Measurements from ENCODE around the gene CCR9. TPM values are rescaled to one million over a fixed set of nuclear protein-coding genes. Genes with fewer than 3 reads are reported as not detected.

CCR9 gene
- total RNA-seq, 4 donors from 2014 or later: 0.17 TPM; not detected in 3

DNA sequence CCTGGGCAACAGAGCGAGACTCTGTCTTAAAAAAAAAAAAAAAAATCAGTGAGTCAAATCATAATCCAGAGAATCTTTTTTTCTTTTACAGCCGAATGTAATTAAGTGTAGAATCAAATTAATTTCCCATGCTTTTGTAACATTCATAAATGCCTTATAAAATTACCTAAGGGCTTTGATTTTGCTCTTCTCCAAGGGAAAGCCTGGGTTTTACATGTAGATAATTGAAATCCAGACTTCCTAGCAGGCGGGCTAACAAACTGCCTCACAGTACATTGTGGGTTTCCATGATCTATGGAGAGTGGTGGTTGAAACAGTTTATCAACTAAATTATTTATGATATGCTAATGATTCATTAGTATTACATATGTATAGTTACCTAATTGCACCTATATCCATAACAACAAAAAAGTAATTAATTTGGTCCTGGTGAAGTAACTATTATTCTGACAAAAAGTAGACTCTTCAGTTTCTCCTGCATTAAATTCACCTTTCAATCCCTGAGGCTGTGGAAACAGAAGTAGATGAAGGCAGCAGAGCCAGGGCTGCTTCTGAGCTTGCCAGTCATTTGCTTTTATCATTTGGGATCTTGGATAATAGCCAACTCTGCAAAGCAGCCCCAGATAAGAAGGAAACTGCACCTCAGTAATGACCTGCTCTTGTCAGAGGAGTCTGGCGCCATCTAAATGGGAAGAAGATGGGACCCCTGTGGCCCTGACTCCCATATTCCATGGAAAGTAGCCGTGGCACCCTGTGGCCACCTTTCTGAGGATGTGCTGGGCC lies 9.5 kb downstream of the CCR9 start:
- Histone ChIP-seq H3K9me3 (no peaks in the 10 kb centered on the region), H3K4me1 (peaks cover 0 to 17% (median 16%) of the 10 kb centered on the region in 4 donors), H3K27ac (replicated peaks in 1 of 4) (no peak overlapping the region), H3K4me3 (no peak overlapping the region), H3K27me3 (no peaks in the 10 kb centered on the region), H3K36me3 (no peaks in the 10 kb centered on the region)
- WGBS: 95% methylated on average over 5 of the region's 5 CpGs
- intact Hi-C loops (cut with DNase I): no loop called here
- TF ChIP-seq POLR2A (IDR thresholded peaks at IDR 0.05; ENCODE audit: low read depth) (no peak), CTCF (IDR thresholded peaks at IDR 0.05) (no peak), POLR2AphosphoS5 (IDR thresholded peaks at IDR 0.05) (no peak), EP300 (IDR thresholded peaks at IDR 0.05) (no peak)
- no peak for DNase-seq (ENCODE audit: extremely low spot score)

DNA sequence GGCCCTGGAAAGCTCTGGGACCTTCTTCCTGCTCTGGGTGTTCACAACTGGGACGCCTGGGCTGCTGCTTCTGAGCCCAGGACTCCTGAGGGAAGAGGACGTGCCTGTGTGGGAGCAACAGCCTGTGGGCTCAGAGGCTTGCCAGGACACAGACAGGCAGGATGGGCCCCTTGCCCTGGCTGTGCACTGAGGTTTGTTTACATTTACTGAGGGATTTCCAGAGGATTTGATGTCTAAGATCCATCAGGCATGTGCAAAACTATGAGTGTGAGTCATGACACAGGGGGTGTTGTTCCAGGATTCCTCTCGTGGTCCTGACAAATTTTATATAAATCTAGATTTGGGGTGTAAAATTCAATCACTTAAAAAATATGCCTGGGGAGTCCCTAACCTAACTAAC lies 10.6 kb downstream of the CCR9 start:
- Histone ChIP-seq H3K9me3 (no peaks in the 10 kb centered on the region), H3K27me3 (no peaks in the 10 kb centered on the region), H3K4me3 (no peak overlapping the region), H3K27ac (replicated peaks in 1 of 4) (peak overlapping the region in 1 of 4 donors; percentile 6), H3K4me1 (peaks cover 0 to 17% (median 16%) of the 10 kb centered on the region in 4 donors), H3K36me3 (no peaks in the 10 kb centered on the region)
- 17% methylated on average over 3 of the region's 3 CpGs for WGBS
- no peak for TF ChIP-seq EP300 (IDR thresholded peaks at IDR 0.05)
- no peak for TF ChIP-seq POLR2AphosphoS5 (IDR thresholded peaks at IDR 0.05)
- DNase-seq (ENCODE audit: extremely low spot score): no peak
- intact Hi-C loops (cut with DNase I): no loop called here

GRCh38 chr3:45904931-45905330 lies 18.6 kb downstream of the CCR9 start:
- Histone ChIP-seq H3K27me3 (no peaks in the 10 kb centered on the region), H3K4me1 (peaks cover 0 to 13% (median 7%) of the 10 kb centered on the region in 4 donors), H3K36me3 (peaks cover 0 to 3% (median 0%) of the 10 kb centered on the region in 4 donors), H3K9me3 (no peaks in the 10 kb centered on the region), H3K4me3 (no peak overlapping the region), H3K27ac (replicated peaks in 1 of 4) (no peak overlapping the region)
- TF ChIP-seq POLR2AphosphoS5 (IDR thresholded peaks at IDR 0.05): no peak
- TF ChIP-seq EP300 (IDR thresholded peaks at IDR 0.05): no peak
- no peak for TF ChIP-seq CTCF (IDR thresholded peaks at IDR 0.05)
- no peak for TF ChIP-seq POLR2A (IDR thresholded peaks at IDR 0.05; ENCODE audit: low read depth)
- 90% methylated on average over 3 of the region's 3 CpGs for WGBS
- no peak for DNase-seq (ENCODE audit: extremely low spot score)
- intact Hi-C loops (cut with DNase I): no loop called here

DNA sequence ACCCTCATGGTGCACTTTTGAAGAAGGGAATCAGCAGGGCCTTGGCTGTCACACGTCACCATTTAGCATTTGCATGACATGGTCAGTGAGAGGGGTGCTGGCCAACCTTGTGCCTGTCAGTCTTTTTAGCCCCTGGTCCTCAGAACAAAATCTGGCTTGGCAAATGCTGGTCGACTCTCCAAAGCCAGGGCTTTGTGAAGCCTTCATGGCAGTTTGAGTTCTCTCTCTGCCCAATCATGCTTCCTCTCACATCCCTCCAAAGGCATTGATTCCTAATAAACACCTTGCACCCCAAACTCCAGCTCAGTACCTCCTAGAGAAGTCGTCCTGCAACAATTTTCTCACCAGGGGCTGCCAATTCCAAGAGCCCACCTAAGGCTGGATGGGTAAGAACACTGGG lies 19.4 kb downstream of the CCR9 start:
- no peak for DNase-seq (ENCODE audit: extremely low spot score)
- TF ChIP-seq EP300 (IDR thresholded peaks at IDR 0.05) (no peak), CTCF (IDR thresholded peaks at IDR 0.05) (no peak), POLR2A (IDR thresholded peaks at IDR 0.05; ENCODE audit: low read depth) (no peak), POLR2AphosphoS5 (IDR thresholded peaks at IDR 0.05) (no peak)
- H3K4me3 ChIP-seq: no peak overlapping the region
- H3K27me3 ChIP-seq: no peaks in the 10 kb centered on the region
- H3K27ac ChIP-seq (replicated peaks in 1 of 4): no peak overlapping the region
- H3K9me3 ChIP-seq: no peaks in the 10 kb centered on the region
- peaks cover 0 to 3% (median 0%) of the 10 kb centered on the region in 4 donors for H3K36me3 ChIP-seq
- peaks cover 0 to 13% (median 7%) of the 10 kb centered on the region in 4 donors for H3K4me1 ChIP-seq
- WGBS: 83% methylated on average over 2 of the region's 3 CpGs
- intact Hi-C loops (cut with DNase I): no loop called here

- H3K27ac ChIP-seq (replicated peaks in 1 of 4): peak overlapping the region in 1 of 4 donors; percentile 39
- WGBS: 42% methylated on average over 5 of the region's 9 CpGs
- intact Hi-C loops (cut with DNase I): no loop called here
- H3K4me3 ChIP-seq: no peak overlapping the region
- H3K27me3 ChIP-seq: no peaks in the 10 kb centered on the region
- peaks cover 0 to 13% (median 7%) of the 10 kb centered on the region in 4 donors for H3K4me1 ChIP-seq
- no peak for DNase-seq (ENCODE audit: extremely low spot score)
- H3K9me3 ChIP-seq: no peaks in the 10 kb centered on the region
- H3K36me3 ChIP-seq: peaks cover 0 to 3% (median 0%) of the 10 kb centered on the region in 4 donors
- TF ChIP-seq CTCF (IDR thresholded peaks at IDR 0.05) (peak in 1 of 3 experiments; percentile 43), POLR2AphosphoS5 (IDR thresholded peaks at IDR 0.05) (no peak), POLR2A (IDR thresholded peaks at IDR 0.05; ENCODE audit: low read depth) (no peak), EP300 (IDR thresholded peaks at IDR 0.05) (no peak)
Measured at GRCh38 chr3:45906681-45907407, 20.5 kb downstream of the CCR9 start.

Measured in esophagus muscularis mucosa (tissue), 4 donors.